ENCODE measurements around the gene DONSON. TPM values are rescaled to one million over a fixed set of nuclear protein-coding genes. Genes with fewer than 3 reads are reported as not detected.

Gene DONSON
- total and polyA plus RNA-seq, 2 of the 8 experiments (the other 6 are each of a cell fraction or from before 2014, with no cell fraction given), result 21.9 to 32.5 TPM

DNA sequence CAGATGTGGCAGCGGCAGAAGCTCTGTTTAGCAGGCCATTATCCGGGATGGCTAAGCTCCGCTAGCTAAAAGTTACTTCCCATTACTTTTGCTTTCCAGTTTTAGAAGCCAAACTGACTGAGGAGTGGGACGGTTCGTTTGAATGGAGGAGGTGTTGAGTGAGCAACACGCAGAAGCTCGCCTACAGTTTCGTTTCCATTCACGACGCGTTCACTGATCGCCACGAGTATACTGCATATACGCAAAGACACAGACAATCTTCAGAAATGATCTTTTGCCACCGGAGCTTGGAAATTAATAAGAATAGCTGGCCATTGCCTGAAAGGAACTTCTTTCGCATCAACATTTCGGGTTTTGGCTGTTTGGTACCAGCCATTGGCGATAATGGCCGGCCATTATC lies 31.0 kb downstream of the DONSON start:
- Histone ChIP-seq H3K4me2 (ENCODE audit: insufficient read depth in 1 of 2, low read depth in 2 of 2, low read length in 2 of 2) (no peak overlapping the region), H4K8ac (ENCODE audit: extremely low read depth, insufficient read depth, low read length) (no peak overlapping the region; the same call in 1 of the 2 replicates), H4K91ac (replicated peaks; ENCODE audit: insufficient read length, low read length) (no peak overlapping the region), H3K4me1 (replicated peaks in 1 of 4; ENCODE audit: control insufficient read depth in 3 of 4, insufficient read depth in 4 of 4, low read length in 3 of 4) (no peaks in the 10 kb centered on the region), H4K20me1 (replicated peaks in 1 of 2; ENCODE audit: control insufficient read depth in 1 of 2, insufficient read depth in 2 of 2, low read length in 2 of 2) (peaks cover 26 to 31% of the 10 kb centered on the region in 2 experiments), H3K36me3 (ENCODE audit: control insufficient read depth in 2 of 4, insufficient read depth in 4 of 4, low read length in 3 of 4) (peaks cover 41 to 96% (median 79%) of the 10 kb centered on the region in 4 experiments), H2AFZ (ENCODE audit: low read length) (no peak overlapping the region), H4K5ac (ENCODE audit: insufficient read length, low read depth, low read length) (no peak overlapping the region), H2BK5ac (ENCODE audit: low read depth, low read length) (no peak overlapping the region), H3K23ac (ENCODE audit: insufficient read length) (no peak overlapping the region), H2BK20ac (ENCODE audit: low read length) (no peak overlapping the region), H3K79me2 (ENCODE audit: control insufficient read depth in 1 of 2, insufficient read depth in 2 of 2, low read length in 2 of 2) (peaks cover 27 to 81% of the 10 kb centered on the region in 2 experiments), H3K23me2 (ENCODE audit: low read depth, low read length) (no peaks in the 10 kb centered on the region), H3K27me3 (replicated peaks in 1 of 4; ENCODE audit: control insufficient read depth in 3 of 4, extremely low read depth in 1 of 4, insufficient read depth in 3 of 4, low read length in 3 of 4) (no peaks in the 10 kb centered on the region), H2AK5ac (ENCODE audit: low read depth, low read length) (no peak overlapping the region), H2BK12ac (ENCODE audit: low read depth, low read length) (no peak overlapping the region), H3K14ac (ENCODE audit: insufficient read length) (no peak overlapping the region), H3K79me1 (ENCODE audit: low read depth, low read length) (peaks cover 3% of the 10 kb centered on the region; the same call in 1 of the 2 replicates), H3K9me3 (ENCODE audit: insufficient read depth in 2 of 2, low read depth in 1 of 2, low read length in 1 of 2) (no peaks in the 10 kb centered on the region), H2BK120ac (replicated peaks; ENCODE audit: low read depth, low read length) (no peak overlapping the region), H3K4me3 (ENCODE audit: extremely low read depth in 1 of 4, insufficient read depth in 2 of 4, low read depth in 3 of 4, low read length in 4 of 4) (no peak overlapping the region), H2BK15ac (ENCODE audit: low read length) (no peak overlapping the region), H3K27ac (ENCODE audit: low read depth, low read length) (no peak overlapping the region), H3K56ac (replicated peaks; ENCODE audit: insufficient read length, low read depth, low read length) (no peak overlapping the region), H3K18ac (ENCODE audit: extremely low read depth, low read length) (no peak overlapping the region), H3K9ac (replicated peaks in 1 of 4; ENCODE audit: extremely low read depth in 1 of 4, low read depth in 3 of 4, low read length in 3 of 4) (no peak overlapping the region), H3K4ac (replicated peaks; ENCODE audit: insufficient read length, low read depth, low read length) (no peak overlapping the region)
- ChIA-PET CTCF (ENCODE audit: partially characterized antibody) (interaction anchor here (0.8 to 1.7 kb wide), 3 partner anchors 9 to 49 kb away, joined by 3 to 7 read pairs (median 4); no protein-coding TSS in a partner anchor), POLR2A (ENCODE audit: partially characterized antibody) (interaction anchor here (0.6 to 7.4 kb wide), 6 partner anchors 12 to 37 kb away, joined by 3 to 64 read pairs (median 4); partner anchors contain the start of genes GART and SON)
- TF ChIP-seq SRF (IDR thresholded peaks at IDR 0.05; ENCODE audit: low read depth, low read length) (no peak), EGR1 (IDR thresholded peaks at IDR 0.05; ENCODE audit: borderline replicate concordance, low read depth, low read length) (no peak), CEBPB (IDR thresholded peaks at IDR 0.05; ENCODE audit: low read depth, low read length) (no peak), SP1 (IDR thresholded peaks at IDR 0.05; ENCODE audit: low read depth, low read length) (no peak), CBX8 (IDR thresholded peaks at IDR 0.05; ENCODE audit: borderline replicate concordance, low read depth, low read length) (no peak), EP300 (IDR thresholded peaks at IDR 0.05; ENCODE audit: borderline replicate concordance in 1 of 2, low read depth in 2 of 2, low read length in 2 of 2) (no peak), SAP30 (IDR thresholded peaks at IDR 0.05; ENCODE audit: insufficient read depth, insufficient replicate concordance, low read length) (no peak), POLR2AphosphoS5 (IDR thresholded peaks at IDR 0.05; ENCODE audit: low read depth, low read length) (no peak), CBX5 (IDR thresholded peaks at IDR 0.05; ENCODE audit: low read depth, low read length) (no peak)
- FAIRE-seq, result no peak
- WGBS, 2 experiments (ENCODE audit: extremely low coverage in 1 of 2, insufficient coverage in 1 of 2, insufficient read length in 1 of 2, insufficient replicate concordance in 2 of 2, low coverage in 1 of 2, low lambda C conversion rate in 2 of 2, missing lambda C conversion rate in 1 of 2), result 94% methylated on average over 19 of the region's 19 CpGs; no CpG with 5 or more reads in 1 of the 2 experiments
- DNase-seq (ENCODE audit: low read depth in 1 of 2, low spot score in 2 of 2), result no peak
